22Rv1 (cell line): ENCODE measurements around the gene RPL13A.

Experiments used
- ZFX ChIP-seq: fragments of 450-650 bp; IDR thresholded peaks from 2 replicates; pipeline ENCODE4 v1.6.1; 2017; ENCODE audit warnings: antibody characterized with exemption, borderline replicate concordance
- TF ChIP-seq, protein P1 (sequence below): fragments of 450-650 bp; IDR thresholded peaks from 2 replicates; pipeline ENCODE4 v1.5.1; 2017; ENCODE audit warnings: mild to moderate bottlenecking

DNA sequence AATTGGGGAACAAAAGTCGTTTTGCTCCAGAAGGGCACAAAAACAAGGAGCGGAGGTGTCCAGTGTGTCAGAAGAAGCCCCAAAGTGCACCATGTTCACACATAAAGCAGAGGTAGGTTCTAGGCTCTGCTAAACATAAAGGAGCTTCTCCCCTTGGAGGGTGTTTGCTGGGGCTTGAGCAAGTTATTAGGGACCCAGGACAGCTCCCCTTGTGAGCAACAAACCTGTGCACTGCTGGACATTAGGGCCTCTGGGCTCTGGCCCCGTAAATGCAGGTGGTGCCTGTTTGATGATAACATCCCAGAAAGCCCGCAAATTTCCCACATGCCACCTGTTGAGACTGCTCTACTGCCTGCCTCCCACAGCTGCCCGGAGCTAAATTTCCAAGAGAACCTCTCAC lies 51.2 kb downstream of the RPL13A start:
- TF ChIP-seq, protein P1, sequence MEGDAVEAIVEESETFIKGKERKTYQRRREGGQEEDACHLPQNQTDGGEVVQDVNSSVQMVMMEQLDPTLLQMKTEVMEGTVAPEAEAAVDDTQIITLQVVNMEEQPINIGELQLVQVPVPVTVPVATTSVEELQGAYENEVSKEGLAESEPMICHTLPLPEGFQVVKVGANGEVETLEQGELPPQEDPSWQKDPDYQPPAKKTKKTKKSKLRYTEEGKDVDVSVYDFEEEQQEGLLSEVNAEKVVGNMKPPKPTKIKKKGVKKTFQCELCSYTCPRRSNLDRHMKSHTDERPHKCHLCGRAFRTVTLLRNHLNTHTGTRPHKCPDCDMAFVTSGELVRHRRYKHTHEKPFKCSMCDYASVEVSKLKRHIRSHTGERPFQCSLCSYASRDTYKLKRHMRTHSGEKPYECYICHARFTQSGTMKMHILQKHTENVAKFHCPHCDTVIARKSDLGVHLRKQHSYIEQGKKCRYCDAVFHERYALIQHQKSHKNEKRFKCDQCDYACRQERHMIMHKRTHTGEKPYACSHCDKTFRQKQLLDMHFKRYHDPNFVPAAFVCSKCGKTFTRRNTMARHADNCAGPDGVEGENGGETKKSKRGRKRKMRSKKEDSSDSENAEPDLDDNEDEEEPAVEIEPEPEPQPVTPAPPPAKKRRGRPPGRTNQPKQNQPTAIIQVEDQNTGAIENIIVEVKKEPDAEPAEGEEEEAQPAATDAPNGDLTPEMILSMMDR = no peak
- no peak for TF ChIP-seq ZFX
